Caki2 (cell line): ENCODE data around the gene AK1. TPM values are rescaled to one million over a fixed set of nuclear protein-coding genes. Genes with fewer than 3 reads are reported as not detected.
"Not testable (repeated sequence)": the region's sequence is repeated elsewhere in the genome, so short reads cannot be mapped to it uniquely, and the experiment has no call there.

ENCODE experiments used
- DNase-seq: peaks from one replicate; pipeline ENCODE4 v3.0.0-alpha.2; 2015; ENCODE audit warnings: low read depth
- in situ Hi-C: cut with HindIII; loops from 2 replicates; pipeline ENCODE4 v1.10.0; 2016; ENCODE audit warnings: low sequenced_read_pairs, low pct_unique_long_range_greater_than_20kb, mixed read lengths
- total RNA-seq: library from RNA; depleted of rRNA; stranded (reverse); fragments of >200 nt; shearing (Covaris generic); gene quantifications from 2 replicates; pipeline ENCODE4 v1.2.3, GENCODE V29; 2014; ENCODE audit warnings: low replicate concordance

AK1 gene
- total RNA-seq, 1 experiment from 2014 or later, result 51.2 TPM

- in situ Hi-C loops, result no loop called here
- DNase-seq, result no peak
Measured at GRCh38 chr9:127856729-127857116, 20.8 kb downstream of the AK1 start.

- in situ Hi-C loops, result no loop called here
- DNase-seq, result no peak
Measured at GRCh38 chr9:127856094-127856728, 21.3 kb downstream of the AK1 start.

- in situ Hi-C loops, result no loop called here
- no peak for DNase-seq
Measured at GRCh38 chr9:127855522-127855921, 22.0 kb downstream of the AK1 start.

GRCh38 chr9:127854960-127855359 lies 22.5 kb downstream of the AK1 start:
- in situ Hi-C loops, result no loop called here
- DNase-seq, result no peak

- in situ Hi-C loops, result no loop called here
- DNase-seq, result peak; percentile 29
Measured at GRCh38 chr9:127854184-127854806, 23.2 kb downstream of the AK1 start, which contains the start of gene ENG. ENG (minus strand) TSS chr9:127854658; CDS start chr9:127854355, 303 bp downstream.

- in situ Hi-C loops, result no loop called here
- DNase-seq, result no peak
Measured at GRCh38 chr9:127853312-127854183, 23.9 kb downstream of the AK1 start.

- DNase-seq, result no peak
- in situ Hi-C loops, result no loop called here
Measured at GRCh38 chr9:127852829-127853228, 24.6 kb downstream of the AK1 start.

- in situ Hi-C loops, result no loop called here
- DNase-seq, result no peak
Measured at GRCh38 chr9:127850286-127850830, 27.1 kb downstream of the AK1 start.

GRCh38 chr9:127848756-127849504 lies 28.5 kb downstream of the AK1 start:
- in situ Hi-C loops, result no loop called here
- DNase-seq, result no peak

- no peak for DNase-seq
- in situ Hi-C loops, result no loop called here
Measured at GRCh38 chr9:127847833-127848755, 29.4 kb downstream of the AK1 start.

GRCh38 chr9:127847178-127847510 lies 30.3 kb downstream of the AK1 start:
- in situ Hi-C loops, result no loop called here
- no peak for DNase-seq

- in situ Hi-C loops, result no loop called here
Measured at GRCh38 chr9:127846443-127847177, 30.9 kb downstream of the AK1 start.

GRCh38 chr9:127845619-127846018 lies 31.9 kb downstream of the AK1 start:
- DNase-seq, in situ Hi-C loops: not testable (repeated sequence)

More at GRCh38 chr9:127846443-127847177, 30.9 kb downstream of the AK1 start:
- DNase-seq, result no peak

- no peak for DNase-seq
- in situ Hi-C loops, result no loop called here
Measured at GRCh38 chr9:127844821-127845359, 32.6 kb downstream of the AK1 start.

- no peak for DNase-seq
Measured at GRCh38 chr9:127841087-127841835, 36.2 kb downstream of the AK1 start.

More at GRCh38 chr9:127841087-127841835, 36.2 kb downstream of the AK1 start:
- in situ Hi-C loops, result no loop called here
